HG03439 (cell line): ENCODE data around the gene CARHSP1.
"Not testable (repeated sequence)": the region's sequence is repeated elsewhere in the genome, so short reads cannot be mapped to it uniquely, and the experiment has no call there.

Experiments
- ATAC-seq: cut with Tn5 transposase; IDR thresholded peaks from one replicate; pipeline ENCODE4 v1.9.1; 2021; ENCODE audit warnings: mild to moderate bottlenecking, moderate library complexity; ENCODE audit not compliant: unreplicated experiment

CARHSP1 gene

DNA sequence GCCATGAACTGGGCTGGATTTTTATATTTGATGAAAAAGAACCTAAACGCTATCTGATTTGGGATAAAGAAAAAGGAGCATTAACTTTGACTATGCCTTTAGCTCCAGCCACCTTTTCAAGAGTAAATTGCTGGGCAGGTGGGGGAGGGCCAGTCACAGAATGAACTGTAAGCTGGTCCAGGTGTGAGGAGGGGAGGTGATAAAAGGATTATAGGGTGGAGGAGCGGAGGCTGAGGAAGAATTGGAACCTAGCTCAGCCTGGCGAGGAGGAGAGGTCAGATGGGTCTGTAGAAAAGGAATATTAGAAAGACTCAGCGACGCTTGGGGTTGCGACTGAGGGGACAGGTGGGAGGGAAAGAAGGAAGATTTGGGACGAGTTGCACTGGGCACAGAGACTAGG, 32.0 kb downstream of the CARHSP1 start:
- ATAC-seq: not testable (repeated sequence)

GRCh38 chr16:8832717-8833105, 36.1 kb downstream of the CARHSP1 start:
- no peak for ATAC-seq

- ATAC-seq: no peak
Measured at GRCh38 chr16:8831871-8832716, 36.7 kb downstream of the CARHSP1 start.

- ATAC-seq: no peak
Measured at GRCh38 chr16:8831450-8831849, 37.4 kb downstream of the CARHSP1 start.

- no peak for ATAC-seq
Measured at GRCh38 chr16:8828541-8829165, 40.2 kb downstream of the CARHSP1 start.

GRCh38 chr16:8826278-8826879, 42.4 kb downstream of the CARHSP1 start:
- no peak for ATAC-seq

DNA sequence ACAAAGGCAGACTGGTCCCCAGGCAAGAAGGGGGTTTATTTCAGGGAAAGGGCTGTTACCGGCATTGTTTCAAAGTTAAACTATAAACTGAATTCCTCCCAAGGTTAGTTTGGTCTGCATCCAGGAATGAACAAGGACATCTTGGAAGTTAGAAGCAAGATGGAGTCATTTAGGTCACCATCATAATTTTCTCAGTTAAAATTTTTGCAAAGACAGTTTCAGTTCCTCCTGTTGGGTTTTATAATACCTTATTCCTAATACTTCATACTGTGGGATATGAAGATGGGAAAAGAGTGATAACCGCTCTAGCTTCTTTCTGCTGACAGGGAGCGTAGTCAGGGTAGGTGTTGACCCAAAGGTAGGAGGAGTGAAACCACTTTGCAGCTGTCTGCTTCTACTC, 46.4 kb downstream of the CARHSP1 start:
- ATAC-seq: no peak

- no peak for ATAC-seq
Measured at GRCh38 chr16:8819411-8820034, 49.3 kb downstream of the CARHSP1 start.

GRCh38 chr16:8818504-8819270, 50.1 kb downstream of the CARHSP1 start:
- ATAC-seq: peak; percentile 81

GRCh38 chr16:8816967-8817655, 51.7 kb downstream of the CARHSP1 start:
- no peak for ATAC-seq

GRCh38 chr16:8814095-8814806, 54.6 kb downstream of the CARHSP1 start:
- no peak for ATAC-seq

DNA sequence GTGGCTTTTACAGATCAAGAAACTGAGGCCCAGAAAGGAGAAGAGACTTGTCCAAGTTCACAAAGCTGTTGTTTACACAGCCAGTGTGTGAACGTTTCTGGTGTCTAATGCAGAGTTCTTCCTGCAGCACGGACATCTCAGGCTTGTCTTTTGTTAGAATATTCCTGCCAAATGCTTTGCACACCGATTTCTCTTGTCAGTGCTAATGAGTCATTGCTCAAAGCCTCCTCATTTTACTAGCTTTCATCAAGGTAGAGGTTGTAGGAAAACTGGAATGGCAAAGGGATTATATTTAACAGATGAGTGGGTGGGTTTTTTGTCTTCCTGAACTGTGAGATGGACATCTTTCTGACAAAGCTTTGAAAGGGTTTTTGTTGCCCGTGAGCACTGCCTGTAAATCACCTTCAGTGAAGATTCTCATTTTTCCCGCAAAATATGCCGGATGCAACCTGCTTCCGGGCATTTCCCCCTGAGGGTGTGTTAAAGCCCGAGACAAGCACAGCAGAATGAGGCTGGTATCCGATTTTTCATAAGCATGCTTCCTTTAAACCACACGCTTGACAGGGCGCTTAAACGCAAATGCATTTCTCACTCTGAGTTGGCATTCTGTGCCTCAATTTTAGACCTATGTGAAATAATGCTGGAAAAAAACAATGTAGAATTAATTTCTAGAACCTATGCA, 56.5 kb downstream of the CARHSP1 start:
- ATAC-seq: no peak

- ATAC-seq: no peak
Measured at GRCh38 chr16:8808613-8809353, 60.0 kb downstream of the CARHSP1 start.

GRCh38 chr16:8808009-8808408, 60.8 kb downstream of the CARHSP1 start:
- ATAC-seq: no peak

DNA sequence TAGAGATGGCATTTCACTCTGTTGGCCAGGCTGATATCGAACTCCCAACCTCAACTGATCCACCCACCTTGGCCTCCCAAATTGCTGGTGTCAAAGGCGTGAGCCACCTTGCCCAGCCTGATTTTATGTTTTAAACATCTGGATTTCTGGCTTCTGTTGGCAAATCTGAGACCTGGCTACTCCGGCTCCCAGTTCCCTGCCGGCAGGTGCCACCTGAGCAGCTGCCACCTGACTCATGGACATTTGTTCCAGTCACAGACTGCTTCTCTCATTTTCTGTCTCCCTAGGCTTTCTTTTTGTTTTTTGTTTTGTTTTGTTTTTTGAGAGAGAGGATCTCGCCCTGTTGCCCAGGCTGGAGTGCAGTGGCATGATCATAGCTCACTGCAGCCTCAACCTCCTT, 61.6 kb downstream of the CARHSP1 start:
- ATAC-seq: no peak

GRCh38 chr16:8806272-8806983, 62.4 kb downstream of the CARHSP1 start:
- ATAC-seq: no peak

DNA sequence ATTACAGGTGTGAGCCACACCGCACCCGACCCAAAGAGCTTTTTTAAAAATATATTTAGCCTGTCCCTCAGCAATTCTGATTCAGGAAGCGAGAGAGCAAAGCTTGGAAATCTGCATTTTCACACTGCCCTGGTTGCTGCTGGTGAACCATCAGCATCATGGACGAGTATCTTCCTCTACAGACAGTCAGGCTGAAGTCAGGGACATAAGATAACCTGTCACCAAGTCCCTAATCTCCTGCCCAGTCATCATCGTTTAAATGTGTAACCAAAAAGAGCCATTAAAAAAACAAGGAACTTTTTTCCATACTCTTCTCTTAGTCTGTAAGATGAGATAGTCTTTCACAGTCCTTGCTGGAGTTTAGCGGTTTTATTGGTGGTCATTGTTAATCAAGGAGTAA, 64.5 kb downstream of the CARHSP1 start:
- ATAC-seq: no peak

DNA sequence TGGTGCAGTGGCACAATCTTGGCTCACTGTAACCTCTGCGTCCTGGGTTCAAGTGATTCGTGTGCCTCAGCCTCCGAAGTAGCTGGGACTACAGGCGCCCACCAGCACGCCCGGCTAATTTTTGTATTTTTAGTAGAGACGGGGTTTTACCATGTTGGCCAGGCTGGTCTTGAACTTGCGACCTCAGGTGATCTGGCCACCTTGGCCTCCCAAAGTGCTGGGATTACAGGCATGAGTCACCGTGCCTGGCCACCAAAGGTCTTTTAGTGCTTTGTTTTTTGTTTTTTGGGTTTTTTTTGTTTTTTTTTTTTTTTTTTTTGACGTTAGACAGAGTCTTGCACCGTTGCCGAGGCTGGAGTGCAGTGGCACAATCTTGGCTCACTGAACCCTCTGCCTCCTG, 65.1 kb downstream of the CARHSP1 start:
- not testable (repeated sequence) for ATAC-seq
